Upper lobe of left lung (tissue), 6 donors: ENCODE measurements around the gene AP5S1. TPM values are rescaled to one million over a fixed set of nuclear protein-coding genes. Genes with fewer than 3 reads are reported as not detected.

Experiments
- ATAC-seq, 2 donors: fragments of 200-7000 bp; cut with Tn5 transposase; one replicate each; pipeline ENCODE4 v1.9.1; 2022; ENCODE audit warnings: mild to moderate bottlenecking in 2 of 2, moderate library complexity in 2 of 2; ENCODE audit not compliant: low FRiP score in 2 of 2
- DNase-seq, 2 donors: peaks; one replicate each; pipeline ENCODE4 v3.0.0-alpha.2; 2019 to 2020
- H3K27ac ChIP-seq, 4 donors: fragments of 200-600 bp; sonication (generic); one replicate each; pipeline ENCODE4 v1.5.1; 2016 to 2019
- H3K27me3 ChIP-seq, 4 donors: fragments of 200-600 bp; sonication (generic); one replicate each; pipeline ENCODE4 v1.5.1; 2017 to 2019
- H3K36me3 ChIP-seq, 4 donors: fragments of 200-600 bp; sonication (generic); one replicate each; pipeline ENCODE4 v1.5.1; 2016 to 2019
- H3K4me1 ChIP-seq, 4 donors: fragments of 200-600 bp; sonication (generic); one replicate each; pipeline ENCODE4 v1.5.1; 2018 to 2019
- H3K4me3 ChIP-seq, 4 donors: fragments of 200-600 bp; sonication (generic); one replicate each; pipeline ENCODE4 v1.5.1; 2017 to 2019; ENCODE audit warnings: mild to moderate bottlenecking in 2 of 4, moderate library complexity in 1 of 4
- H3K9me3 ChIP-seq, 4 donors: fragments of 200-600 bp; sonication (generic); one replicate each; pipeline ENCODE4 v1.5.1; 2018 to 2019
- EP300 ChIP-seq, 4 donors: sonication (generic); formaldehyde crosslinking; IDR thresholded peaks; one replicate each; pipeline ENCODE4 v1.5.1; 2017; ENCODE audit warnings: antibody characterized with exemption in 4 of 4, control low read depth in 2 of 4
- POLR2A ChIP-seq, 4 donors: fragments of 450-650 bp; IDR thresholded peaks; one replicate each; pipeline ENCODE4 v1.5.1; 2016 to 2017; ENCODE audit warnings: antibody characterized with exemption in 4 of 4, mild to moderate bottlenecking in 2 of 4
- POLR2AphosphoS5 ChIP-seq, 2 donors: sonication (generic); formaldehyde crosslinking; IDR thresholded peaks; one replicate each; pipeline ENCODE4 v1.5.1; 2017; ENCODE audit warnings: antibody characterized with exemption in 2 of 2
- WGBS, 2 donors: methylation state at CpG; one replicate each; pipeline ENCODE4 v1.1.5; 2017 to 2018; 5-methylcytosine and 5-hydroxymethylcytosine counted together
- total RNA-seq, 6 donors: library from RNA; depleted of rRNA in 4 of 6; stranded (reverse); fragments of >200 nt in 4 of 6; gene quantifications; one replicate each; pipeline versions ENCODE4 v1.1.0 to v1.2.1, GENCODE V29; 2016 to 2021
- TF ChIP-seq, protein P1 (sequence below), 6 experiments: fragments of 450-650 bp in 4 of 6; fragments of 200-600 bp in 2 of 6; sonication (generic) in 2 of 6; IDR thresholded peaks; one replicate each; pipeline ENCODE4 v1.5.1; 2016 to 2019; ENCODE audit warnings: antibody characterized with exemption in 6 of 6
- donor health status: DM: no; HTN: no; CAD: no; lungs with moderate emphysema.
- donor health status: DM: no; HTN: yes; CAD: no; lungs with severe emphysema.

The AP5S1 gene
- total RNA-seq, 6 donors from 2014 or later: 9.4 to 20.8 (median 14.7) TPM

DNA sequence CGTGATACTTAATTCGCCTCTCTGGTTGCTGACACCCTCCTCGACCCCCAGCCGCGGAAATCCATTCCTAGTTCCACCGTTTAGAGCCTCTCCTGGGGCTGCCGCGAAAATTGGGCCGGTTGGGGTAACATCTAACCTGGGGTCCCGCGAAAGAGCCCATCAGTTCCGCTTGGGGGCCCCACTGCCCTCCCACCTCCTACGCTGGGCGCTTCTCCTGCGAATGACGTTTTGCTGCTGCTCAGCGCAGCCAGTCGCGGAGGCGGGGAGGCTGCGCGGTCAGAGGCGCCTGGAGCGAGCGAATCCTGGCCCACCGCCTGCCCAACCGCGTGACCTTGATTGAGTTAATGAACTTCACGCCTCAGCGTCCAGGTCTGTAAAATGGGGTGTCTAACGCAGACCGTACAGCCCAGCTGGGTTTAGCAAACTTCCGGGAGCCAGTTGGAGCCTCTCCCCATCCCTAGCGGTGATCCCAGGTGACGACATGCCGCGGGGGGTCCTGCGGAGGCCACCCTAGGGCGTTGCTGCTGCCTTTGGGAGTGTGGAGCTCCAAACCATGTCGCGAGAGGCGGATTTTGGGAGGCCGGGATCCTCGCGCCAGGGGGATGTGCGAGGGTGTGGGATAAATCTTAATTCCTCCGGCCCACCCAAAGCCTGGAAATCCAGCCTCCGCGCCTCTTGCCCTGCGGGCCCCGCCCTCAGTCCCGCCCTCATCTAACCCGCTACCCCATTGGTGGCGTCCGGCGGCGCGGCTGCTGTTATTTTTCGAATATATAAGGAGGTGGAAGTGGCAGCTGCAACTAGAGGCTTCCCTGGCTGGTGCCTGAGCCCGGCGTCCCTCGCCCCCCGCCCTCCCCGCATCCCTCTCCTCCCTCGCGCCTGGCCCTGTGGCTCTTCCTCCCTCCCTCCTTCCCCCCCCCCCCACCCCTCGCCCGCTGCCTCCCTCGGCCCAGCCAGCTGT, 24.6 kb upstream of the AP5S1 start, which contains the start of gene CDC25B:
Gene CDC25B, plus strand, starts transcription at position 800 of the 958 bp plus-strand sequence. CDS start 222 bp downstream, outside the sequence.
- peaks cover 45 to 58% (median 49%) of the 10 kb centered on the region in 4 donors for H3K4me1 ChIP-seq
- peak within 1 kb of the TSS; percentile 27 to 96 (median 84) for H3K4me3 ChIP-seq
- H3K27ac ChIP-seq: peak within 1 kb of the TSS; percentile 94 to 98 (median 96)
- TF ChIP-seq POLR2AphosphoS5 (IDR thresholded peaks at IDR 0.05) (peak; percentile 62 to 83), POLR2A (IDR thresholded peaks at IDR 0.05) (peak in 3 of 4 donors; percentile 43 to 65 (median 50)), EP300 (IDR thresholded peaks at IDR 0.05) (peak in 1 of 4 donors; percentile 12)
- TF ChIP-seq, protein P1, sequence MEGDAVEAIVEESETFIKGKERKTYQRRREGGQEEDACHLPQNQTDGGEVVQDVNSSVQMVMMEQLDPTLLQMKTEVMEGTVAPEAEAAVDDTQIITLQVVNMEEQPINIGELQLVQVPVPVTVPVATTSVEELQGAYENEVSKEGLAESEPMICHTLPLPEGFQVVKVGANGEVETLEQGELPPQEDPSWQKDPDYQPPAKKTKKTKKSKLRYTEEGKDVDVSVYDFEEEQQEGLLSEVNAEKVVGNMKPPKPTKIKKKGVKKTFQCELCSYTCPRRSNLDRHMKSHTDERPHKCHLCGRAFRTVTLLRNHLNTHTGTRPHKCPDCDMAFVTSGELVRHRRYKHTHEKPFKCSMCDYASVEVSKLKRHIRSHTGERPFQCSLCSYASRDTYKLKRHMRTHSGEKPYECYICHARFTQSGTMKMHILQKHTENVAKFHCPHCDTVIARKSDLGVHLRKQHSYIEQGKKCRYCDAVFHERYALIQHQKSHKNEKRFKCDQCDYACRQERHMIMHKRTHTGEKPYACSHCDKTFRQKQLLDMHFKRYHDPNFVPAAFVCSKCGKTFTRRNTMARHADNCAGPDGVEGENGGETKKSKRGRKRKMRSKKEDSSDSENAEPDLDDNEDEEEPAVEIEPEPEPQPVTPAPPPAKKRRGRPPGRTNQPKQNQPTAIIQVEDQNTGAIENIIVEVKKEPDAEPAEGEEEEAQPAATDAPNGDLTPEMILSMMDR (IDR thresholded peaks at IDR 0.05): peak; percentile 45 to 92 (median 84)
- H3K9me3 ChIP-seq: no peaks in the 10 kb centered on the region
- no peaks in the 10 kb centered on the region for H3K27me3 ChIP-seq
- peak; percentile 96 to 98 for DNase-seq
- peaks cover 0 to 22% (median 16%) of the 10 kb centered on the region in 4 donors for H3K36me3 ChIP-seq
- ATAC-seq: peak; percentile 95 to 96
- 1 to 2% methylated on average over 21 to 58 of the region's 69 CpGs for WGBS, 2 donors

DNA sequence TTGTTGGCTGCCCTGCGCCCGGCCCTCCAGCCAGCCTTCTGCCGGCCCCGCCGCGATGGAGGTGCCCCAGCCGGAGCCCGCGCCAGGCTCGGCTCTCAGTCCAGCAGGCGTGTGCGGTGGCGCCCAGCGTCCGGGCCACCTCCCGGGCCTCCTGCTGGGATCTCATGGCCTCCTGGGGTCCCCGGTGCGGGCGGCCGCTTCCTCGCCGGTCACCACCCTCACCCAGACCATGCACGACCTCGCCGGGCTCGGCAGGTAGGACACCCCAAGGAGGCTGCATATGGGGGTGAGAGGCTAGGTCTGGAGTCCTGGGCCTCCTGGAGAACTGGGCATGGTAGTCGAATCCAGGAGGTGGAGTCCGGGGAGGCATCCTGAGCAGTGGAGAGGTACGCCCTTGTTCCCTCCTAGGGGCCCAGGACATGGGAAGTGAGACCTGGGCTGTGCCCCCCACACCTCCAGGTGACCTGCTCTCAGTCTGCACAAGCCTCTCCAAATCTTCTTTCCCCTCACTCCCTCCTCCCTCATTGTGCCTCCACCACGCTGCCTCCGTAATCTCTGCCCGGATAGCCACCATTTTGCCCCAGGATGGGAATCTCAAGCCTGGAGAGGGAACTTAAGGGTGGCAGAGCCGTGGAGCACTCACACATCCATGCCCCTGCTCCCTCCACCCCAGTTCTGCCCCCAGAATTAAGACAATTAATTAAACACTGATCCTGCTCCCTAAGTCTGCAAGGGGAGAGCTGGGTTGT, 23.7 kb upstream of the AP5S1 start:
- Histone ChIP-seq H3K9me3 (no peaks in the 10 kb centered on the region), H3K36me3 (peaks cover 0 to 30% (median 24%) of the 10 kb centered on the region in 4 donors), H3K27me3 (no peaks in the 10 kb centered on the region), H3K27ac (peak overlapping the region; percentile 94 to 98 (median 96)), H3K4me3 (peak overlapping the region; percentile 27 to 96 (median 84)), H3K4me1 (peaks cover 50 to 66% (median 58%) of the 10 kb centered on the region in 4 donors)
- peak in 1 of 2 donors; percentile 5 for ATAC-seq
- TF ChIP-seq POLR2A (IDR thresholded peaks at IDR 0.05): no peak
- no peak for TF ChIP-seq EP300 (IDR thresholded peaks at IDR 0.05)
- no peak for TF ChIP-seq POLR2AphosphoS5 (IDR thresholded peaks at IDR 0.05)
- TF ChIP-seq, protein P1 (IDR thresholded peaks at IDR 0.05): no peak
- peak in 1 of 2 donors; percentile 88 for DNase-seq
- WGBS, 2 donors: 44 to 46% methylated on average over 5 to 7 of the region's 33 CpGs

DNA sequence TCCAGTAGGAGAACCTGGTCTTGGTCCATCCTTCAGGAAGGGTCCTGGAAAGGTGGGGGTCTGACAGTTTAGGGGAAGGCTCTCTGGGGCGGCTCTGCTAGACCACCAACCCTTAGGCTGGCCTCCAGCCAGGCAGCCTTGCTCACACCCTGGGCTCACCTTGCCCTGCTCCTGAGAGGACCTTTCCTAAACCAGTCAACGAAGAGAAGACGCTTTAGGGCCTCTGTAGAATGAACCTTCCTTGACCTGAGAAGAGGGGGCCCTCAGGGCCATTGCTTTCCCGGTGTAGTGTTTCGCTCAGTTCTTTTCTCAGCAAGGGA, 23.2 kb upstream of the AP5S1 start:
- H3K4me1 ChIP-seq: peaks cover 56 to 72% (median 63%) of the 10 kb centered on the region in 4 donors
- peak overlapping the region; percentile 27 to 96 (median 84) for H3K4me3 ChIP-seq
- H3K9me3 ChIP-seq: no peaks in the 10 kb centered on the region
- DNase-seq (peak in 1 of 2 donors; percentile 14), ATAC-seq (no peak)
- H3K27me3 ChIP-seq: no peaks in the 10 kb centered on the region
- H3K36me3 ChIP-seq: peaks cover 0 to 36% (median 29%) of the 10 kb centered on the region in 4 donors
- peak overlapping the region; percentile 94 to 98 (median 96) for H3K27ac ChIP-seq
- no peak for TF ChIP-seq POLR2A (IDR thresholded peaks at IDR 0.05)
- no peak for TF ChIP-seq POLR2AphosphoS5 (IDR thresholded peaks at IDR 0.05)
- TF ChIP-seq EP300 (IDR thresholded peaks at IDR 0.05): no peak
- TF ChIP-seq, protein P1 (IDR thresholded peaks at IDR 0.05): no peak
- WGBS, 2 donors: 52 to 56% methylated on average over 4 to 5 of the region's 5 CpGs

DNA sequence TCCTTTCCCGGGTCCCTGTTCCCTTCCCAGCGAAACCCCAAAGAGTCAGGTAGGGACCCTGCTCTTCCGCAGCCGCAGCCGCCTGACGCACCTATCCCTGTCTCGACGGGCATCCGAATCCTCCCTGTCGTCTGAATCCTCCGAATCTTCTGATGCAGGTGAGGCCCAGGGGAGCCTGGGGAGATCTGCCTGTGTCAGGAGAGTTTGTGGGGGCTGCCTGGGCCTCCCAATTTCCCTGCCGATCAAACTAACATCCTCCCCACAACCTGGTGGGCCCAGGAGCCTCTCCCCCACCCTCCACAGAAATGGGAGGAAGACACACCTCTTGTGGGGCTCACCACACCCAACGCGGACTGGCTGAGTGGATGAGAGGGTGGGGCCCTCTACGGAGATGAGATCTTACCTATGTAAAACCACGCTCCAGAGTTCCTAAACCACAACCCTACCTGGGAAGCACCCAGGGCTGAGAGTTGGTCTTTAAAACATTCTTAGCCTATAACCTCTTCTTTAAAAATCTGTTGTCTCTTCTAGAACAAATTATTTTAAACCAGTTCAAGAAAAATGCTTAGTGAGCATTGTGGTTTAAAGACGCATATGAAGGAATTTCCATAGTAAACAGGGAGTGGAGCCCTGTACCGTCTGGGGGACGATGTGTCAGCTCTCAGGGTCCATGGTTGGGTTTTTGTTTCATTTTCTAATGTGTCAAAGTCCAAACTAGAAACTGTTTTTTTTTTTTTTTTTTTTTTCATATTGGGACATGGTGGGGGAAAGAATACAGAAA, 22.6 kb upstream of the AP5S1 start:
- DNase-seq (peak in 1 of 2 donors; percentile 38), ATAC-seq (no peak)
- Histone ChIP-seq H3K36me3 (peaks cover 0 to 42% (median 35%) of the 10 kb centered on the region in 4 donors), H3K27me3 (no peaks in the 10 kb centered on the region), H3K9me3 (no peaks in the 10 kb centered on the region), H3K4me3 (peak overlapping the region; percentile 27 to 96 (median 84)), H3K4me1 (peaks cover 62 to 77% (median 69%) of the 10 kb centered on the region in 4 donors), H3K27ac (peak overlapping the region; percentile 94 to 98 (median 96))
- 50 to 58% methylated on average over 19 of the region's 19 CpGs for WGBS, 2 donors
- TF ChIP-seq, protein P1 (IDR thresholded peaks at IDR 0.05): no peak
- TF ChIP-seq POLR2A (IDR thresholded peaks at IDR 0.05): peak in 1 of 4 donors; percentile 26
